PFSK-1 (cell line): ENCODE data around the gene NCOA5.

Experiments used
- FOXP2 ChIP-seq: optimal IDR thresholded peaks from 2 replicates; pipeline ENCODE3; 2011; ENCODE audit warnings: borderline replicate concordance, control low read depth, inconsistent platforms; ENCODE audit not compliant: insufficient read depth; ENCODE audit errors: extremely low read length, extremely low read depth
- POLR2AphosphoS5 ChIP-seq: IDR thresholded peaks from 2 replicates; pipeline ENCODE4 v1.6.1; 2012; ENCODE audit warnings: low read depth, mild to moderate bottlenecking, control low read depth, low read length, moderate library complexity
- SIN3A ChIP-seq: IDR thresholded peaks from 2 replicates; pipeline ENCODE4 v1.6.1; 2012; ENCODE audit warnings: mild to moderate bottlenecking, low read length, moderate library complexity, borderline replicate concordance; ENCODE audit not compliant: insufficient read depth
- TAF1 ChIP-seq: IDR thresholded peaks from 2 replicates; pipeline ENCODE4 v1.6.1; 2012; ENCODE audit warnings: low read length, control low read depth, borderline replicate concordance; ENCODE audit not compliant: insufficient read depth
- TF ChIP-seq, protein P1 (sequence below), 2 experiments: IDR thresholded peaks; 2 replicates each; pipeline versions ENCODE4 v1.6.1 to v1.8.0; 2011 to 2012; ENCODE audit warnings: low read depth in 2 of 2, low read length in 2 of 2, control low read depth in 1 of 2, inconsistent platforms in 1 of 2, mild to moderate bottlenecking in 1 of 2, moderate library complexity in 1 of 2; ENCODE audit not compliant: insufficient read depth in 1 of 2

The NCOA5 gene

DNA sequence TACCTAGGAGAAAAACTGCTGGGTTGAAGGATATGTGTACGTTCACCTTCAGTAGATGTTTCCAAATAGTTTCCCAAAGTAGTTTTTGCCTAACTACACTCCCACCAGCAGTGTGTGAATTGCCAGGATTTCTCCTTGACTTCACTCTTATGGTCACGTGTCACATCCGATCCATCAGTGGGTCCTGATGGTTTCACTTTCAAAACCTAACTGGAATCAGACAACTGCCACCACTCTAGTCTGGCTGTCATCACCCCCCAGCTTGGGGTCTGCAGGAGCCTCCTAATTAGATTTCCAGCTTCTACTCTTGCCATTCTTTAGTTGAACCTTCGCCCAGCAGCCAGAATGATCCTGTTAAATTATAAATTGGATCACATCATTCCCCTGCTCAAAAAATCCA is 69.2 kb downstream of the NCOA5 start:
- no peak for TF ChIP-seq TAF1
- TF ChIP-seq SIN3A, result no peak
- TF ChIP-seq, protein P1, sequence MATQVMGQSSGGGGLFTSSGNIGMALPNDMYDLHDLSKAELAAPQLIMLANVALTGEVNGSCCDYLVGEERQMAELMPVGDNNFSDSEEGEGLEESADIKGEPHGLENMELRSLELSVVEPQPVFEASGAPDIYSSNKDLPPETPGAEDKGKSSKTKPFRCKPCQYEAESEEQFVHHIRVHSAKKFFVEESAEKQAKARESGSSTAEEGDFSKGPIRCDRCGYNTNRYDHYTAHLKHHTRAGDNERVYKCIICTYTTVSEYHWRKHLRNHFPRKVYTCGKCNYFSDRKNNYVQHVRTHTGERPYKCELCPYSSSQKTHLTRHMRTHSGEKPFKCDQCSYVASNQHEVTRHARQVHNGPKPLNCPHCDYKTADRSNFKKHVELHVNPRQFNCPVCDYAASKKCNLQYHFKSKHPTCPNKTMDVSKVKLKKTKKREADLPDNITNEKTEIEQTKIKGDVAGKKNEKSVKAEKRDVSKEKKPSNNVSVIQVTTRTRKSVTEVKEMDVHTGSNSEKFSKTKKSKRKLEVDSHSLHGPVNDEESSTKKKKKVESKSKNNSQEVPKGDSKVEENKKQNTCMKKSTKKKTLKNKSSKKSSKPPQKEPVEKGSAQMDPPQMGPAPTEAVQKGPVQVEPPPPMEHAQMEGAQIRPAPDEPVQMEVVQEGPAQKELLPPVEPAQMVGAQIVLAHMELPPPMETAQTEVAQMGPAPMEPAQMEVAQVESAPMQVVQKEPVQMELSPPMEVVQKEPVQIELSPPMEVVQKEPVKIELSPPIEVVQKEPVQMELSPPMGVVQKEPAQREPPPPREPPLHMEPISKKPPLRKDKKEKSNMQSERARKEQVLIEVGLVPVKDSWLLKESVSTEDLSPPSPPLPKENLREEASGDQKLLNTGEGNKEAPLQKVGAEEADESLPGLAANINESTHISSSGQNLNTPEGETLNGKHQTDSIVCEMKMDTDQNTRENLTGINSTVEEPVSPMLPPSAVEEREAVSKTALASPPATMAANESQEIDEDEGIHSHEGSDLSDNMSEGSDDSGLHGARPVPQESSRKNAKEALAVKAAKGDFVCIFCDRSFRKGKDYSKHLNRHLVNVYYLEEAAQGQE (IDR thresholded peaks at IDR 0.05; ENCODE audit: insufficient read depth in 1 of 2, low read depth in 2 of 2, low read length in 2 of 2), result no peak
- no peak for TF ChIP-seq FOXP2
- no peak for TF ChIP-seq POLR2AphosphoS5

GRCh38 chr20:46018611-46019010 is 71.2 kb downstream of the NCOA5 start:
- TF ChIP-seq, protein P1 (IDR thresholded peaks at IDR 0.05; ENCODE audit: insufficient read depth in 1 of 2, low read depth in 2 of 2, low read length in 2 of 2), result no peak
- TF ChIP-seq SIN3A (no peak), FOXP2 (no peak), POLR2AphosphoS5 (no peak), TAF1 (no peak)

DNA sequence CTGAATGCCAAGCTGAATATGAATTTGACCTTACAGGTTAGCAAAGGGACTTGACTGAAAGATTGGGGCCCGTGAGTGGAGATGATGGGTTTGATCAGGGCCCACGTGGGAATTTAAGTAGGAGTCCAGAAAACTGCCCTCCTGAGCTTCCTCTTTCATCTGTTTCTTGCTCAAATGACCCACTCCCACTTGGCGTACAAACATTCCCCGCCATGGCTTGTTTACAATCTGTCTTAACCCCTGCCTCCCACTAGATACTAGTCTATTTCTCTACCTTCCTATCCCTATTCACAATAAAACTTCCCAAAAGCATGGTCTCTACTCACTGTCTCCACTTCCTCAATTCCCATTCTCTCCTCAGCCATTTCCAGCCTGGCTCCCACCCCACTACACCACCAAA is 71.7 kb downstream of the NCOA5 start:
- no peak for TF ChIP-seq SIN3A
- no peak for TF ChIP-seq TAF1
- TF ChIP-seq POLR2AphosphoS5, result no peak
- TF ChIP-seq, protein P1 (IDR thresholded peaks at IDR 0.05; ENCODE audit: insufficient read depth in 1 of 2, low read depth in 2 of 2, low read length in 2 of 2), result no peak

GRCh38 chr20:46017272-46017671 is 72.5 kb downstream of the NCOA5 start:
- TF ChIP-seq, protein P1 (IDR thresholded peaks at IDR 0.05; ENCODE audit: insufficient read depth in 1 of 2, low read depth in 2 of 2, low read length in 2 of 2), result no peak
- TF ChIP-seq FOXP2, result no peak
- TF ChIP-seq TAF1, result no peak
- no peak for TF ChIP-seq POLR2AphosphoS5

- TF ChIP-seq, protein P1 (IDR thresholded peaks at IDR 0.05; ENCODE audit: insufficient read depth in 1 of 2, low read depth in 2 of 2, low read length in 2 of 2), result no peak
- TF ChIP-seq FOXP2 (no peak), TAF1 (no peak), SIN3A (no peak), POLR2AphosphoS5 (no peak)
These were observed 75.0 kb downstream of the NCOA5 start for GRCh38 chr20:46014517-46015396.
